A549 treated with AZD9567 at 1 μM for 4 hours (cell line): ENCODE results near the gene SUMO4. TPM values are rescaled to one million over a fixed set of nuclear protein-coding genes. Genes with fewer than 3 reads are reported as not detected.

Experiments
- total RNA-seq: library from RNA; stranded (reverse); fragments of 200-300 nt; extraction: Qiagen RNA extraction; gene quantifications from 5 replicates; pipeline ENCODE4 v1.2.3, GENCODE V29; 2022; ENCODE audit not compliant: insufficient read depth

SUMO4 gene
- 0.07 to 0.08 TPM in 2 of 5 replicates, not detected in the others for total RNA-seq

DNA sequence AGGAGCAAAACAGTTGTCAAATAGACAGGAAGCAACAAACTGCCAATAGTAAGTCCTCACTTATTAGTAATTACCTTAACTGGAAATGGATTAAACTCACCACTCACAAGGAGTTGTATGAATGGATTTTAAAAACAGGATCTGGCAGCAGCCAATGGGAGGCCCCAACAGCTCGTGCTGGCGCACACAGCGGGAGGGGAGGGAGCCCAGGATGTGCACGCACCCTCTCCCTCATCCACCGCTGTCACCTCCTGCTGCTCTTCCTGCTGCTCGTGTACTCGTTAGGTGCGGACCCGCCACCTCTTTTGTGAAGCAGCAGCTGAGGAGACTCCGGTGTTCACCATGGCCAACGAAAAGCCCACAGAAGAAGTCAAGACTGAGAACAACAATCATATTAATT is at the start of gene SUMO4:
TSS of gene SUMO4 (plus strand) at position 213 of the 400 bp plus-strand sequence. CDS start at position 343, 130 bp downstream.

Other genes starting within 250 kb of the SUMO4 start
- gene TAB2, start 82.5 kb upstream of the SUMO4 start, total RNA-seq: 21.2 to 30.2 TPM (median 23.1 TPM) in 5 replicates
- 0.03 to 0.12 TPM (median 0.06 TPM) in 4 of 5 replicates, not detected in the other for gene ZC3H12D, start 84.8 kb downstream of the SUMO4 start, total RNA-seq
- gene PPIL4, start 145.8 kb downstream of the SUMO4 start, total RNA-seq: 10.8 to 21.4 TPM (median 14.1 TPM) in 5 replicates
- 23.8 to 40.7 TPM (median 26.2 TPM) in 5 replicates for gene GINM1, start 166.1 kb downstream of the SUMO4 start, total RNA-seq
- gene KATNA1, start 248.5 kb downstream of the SUMO4 start, total RNA-seq: 10.4 to 14.7 TPM (median 11.5 TPM) in 5 replicates